ENCODE measurements around the gene FLT3LG. TPM values are rescaled to one million over a fixed set of nuclear protein-coding genes. Genes with fewer than 3 reads are reported as not detected.
A peak's percentile ranks its signal among the peaks of the same experiment; 100 is the strongest.

FLT3LG gene
- total and polyA plus RNA-seq, 2 of the 8 experiments (the other 6 are each of a cell fraction or from before 2014, with no cell fraction given) = 1.6 to 3.2 TPM

GRCh38 chr19:49474542-49474924 is 518 bp downstream of the FLT3LG start:
- no peak overlapping the region for H2AK5ac ChIP-seq (ENCODE audit: low read depth, low read length)
- no peak overlapping the region for H3K14ac ChIP-seq (ENCODE audit: insufficient read length)
- H3K79me2 ChIP-seq (ENCODE audit: control insufficient read depth in 1 of 2, insufficient read depth in 2 of 2, low read length in 2 of 2) = no peaks in the 10 kb centered on the region
- H2BK5ac ChIP-seq (ENCODE audit: low read depth, low read length) = no peak overlapping the region
- H4K8ac ChIP-seq (ENCODE audit: extremely low read depth, insufficient read depth, low read length) = no peak overlapping the region
- no peak overlapping the region for H2BK20ac ChIP-seq (ENCODE audit: low read length)
- DNase-seq (ENCODE audit: low read depth in 1 of 2, low spot score in 2 of 2) (no peak), FAIRE-seq (no peak)
- H3K18ac ChIP-seq (ENCODE audit: extremely low read depth, low read length) = peak overlapping the region; percentile 32; the same call in 1 of the 2 replicates
- no peak overlapping the region for H3K23ac ChIP-seq (ENCODE audit: insufficient read length)
- no peaks in the 10 kb centered on the region; a peak in 1 of 4 replicates for H3K9me3 ChIP-seq (ENCODE audit: insufficient read depth in 2 of 2, low read depth in 1 of 2, low read length in 1 of 2)
- H3K27me3 ChIP-seq (replicated peaks in 1 of 4; ENCODE audit: control insufficient read depth in 3 of 4, extremely low read depth in 1 of 4, insufficient read depth in 3 of 4, low read length in 3 of 4) = peaks cover 0 to 5% (median 0%) of the 10 kb centered on the region in 4 experiments; a peak in 4 of 7 replicates
- peak overlapping the region; percentile 81; the same call in 1 of the 2 replicates for H2BK15ac ChIP-seq (ENCODE audit: low read length)
- no peaks in the 10 kb centered on the region for H4K20me1 ChIP-seq (replicated peaks in 1 of 2; ENCODE audit: control insufficient read depth in 1 of 2, insufficient read depth in 2 of 2, low read length in 2 of 2)
- H3K79me1 ChIP-seq (ENCODE audit: low read depth, low read length) = no peaks in the 10 kb centered on the region
- no peak overlapping the region for H3K4ac ChIP-seq (replicated peaks; ENCODE audit: insufficient read length, low read depth, low read length)
- H2AFZ ChIP-seq (ENCODE audit: low read length) = no peak overlapping the region
- 0 out of 2 replicates have a peak overlapping the region, but pooled peaks have one; percentile 27 for H2BK12ac ChIP-seq (ENCODE audit: low read depth, low read length)
- ChIA-PET POLR2A (ENCODE audit: partially characterized antibody) (interaction anchor here (4.7 to 6.8 kb wide), 2 partner anchors 19 to 22 kb away, joined by 29 to 50 read pairs; partner anchors contain the start of genes ALDH16A1, PIH1D1 and RPS11), CTCF (ENCODE audit: partially characterized antibody) (interaction anchor here (0.6 to 4.7 kb wide), 6 partner anchors 8 to 96 kb away, joined by 3 to 22 read pairs (median 5); no protein-coding TSS in a partner anchor)
- no peak overlapping the region for H2BK120ac ChIP-seq (replicated peaks; ENCODE audit: low read depth, low read length)
- H3K56ac ChIP-seq (replicated peaks; ENCODE audit: insufficient read length, low read depth, low read length) = no peak overlapping the region
- H3K9ac ChIP-seq (replicated peaks in 1 of 4; ENCODE audit: extremely low read depth in 1 of 4, low read depth in 3 of 4, low read length in 3 of 4) = no peak overlapping the region
- H4K91ac ChIP-seq (replicated peaks; ENCODE audit: insufficient read length, low read length) = no peak overlapping the region
- H4K5ac ChIP-seq (ENCODE audit: insufficient read length, low read depth, low read length) = no peak overlapping the region
- peak overlapping the region; percentile 9 to 48; a peak in 2 of 4 replicates for H3K4me2 ChIP-seq (ENCODE audit: insufficient read depth in 1 of 2, low read depth in 2 of 2, low read length in 2 of 2)
- peak overlapping the region in 1 of 4 experiments; percentile 58; a peak in 1 of 8 replicates for H3K4me3 ChIP-seq (ENCODE audit: extremely low read depth in 1 of 4, insufficient read depth in 2 of 4, low read depth in 3 of 4, low read length in 4 of 4)
- H3K4me1 ChIP-seq (replicated peaks in 1 of 4; ENCODE audit: control insufficient read depth in 3 of 4, insufficient read depth in 4 of 4, low read length in 3 of 4) = 0 out of 7 replicates have a peak, but pooled peaks cover 0 to 5% (median 0%) of the 10 kb centered on the region in 4 experiments
- H3K27ac ChIP-seq (ENCODE audit: low read depth, low read length) = no peak overlapping the region
- WGBS, 2 experiments (ENCODE audit: extremely low coverage in 1 of 2, insufficient coverage in 1 of 2, insufficient read length in 1 of 2, insufficient replicate concordance in 2 of 2, low coverage in 1 of 2, low lambda C conversion rate in 2 of 2, missing lambda C conversion rate in 1 of 2) = 80% methylated on average over 6 of the region's 11 CpGs; no CpG with 5 or more reads in 1 of the 2 experiments
- peaks cover 0 to 2% (median 0%) of the 10 kb centered on the region in 4 experiments; a peak in 2 of 8 replicates for H3K36me3 ChIP-seq (ENCODE audit: control insufficient read depth in 2 of 4, insufficient read depth in 4 of 4, low read length in 3 of 4)
- H3K23me2 ChIP-seq (ENCODE audit: low read depth, low read length) = no peaks in the 10 kb centered on the region; the same call in 1 of the 2 replicates
- TF ChIP-seq CHD1 (IDR thresholded peaks at IDR 0.05; ENCODE audit: low read depth, low read length) (no peak), POLR2A (IDR thresholded peaks at IDR 0.05; ENCODE audit: control extremely low read depth in 1 of 2, low read depth in 2 of 2, low read length in 2 of 2) (no peak), TBP (IDR thresholded peaks at IDR 0.05; ENCODE audit: low read depth, low read length) (no peak), KDM1A (IDR thresholded peaks at IDR 0.05; ENCODE audit: borderline replicate concordance, low read length) (no peak), SAP30 (IDR thresholded peaks at IDR 0.05; ENCODE audit: insufficient read depth, insufficient replicate concordance, low read length) (no peak), SIRT6 (IDR thresholded peaks at IDR 0.05; ENCODE audit: low read length) (no peak), BACH1 (IDR thresholded peaks at IDR 0.05; ENCODE audit: low read length) (no peak), SP1 (IDR thresholded peaks at IDR 0.05; ENCODE audit: low read depth, low read length) (no peak), USF2 (IDR thresholded peaks at IDR 0.05; ENCODE audit: low read length) (no peak), CBX5 (IDR thresholded peaks at IDR 0.05; ENCODE audit: low read depth, low read length) (no peak), SRF (IDR thresholded peaks at IDR 0.05; ENCODE audit: low read depth, low read length) (no peak), CTBP2 (IDR thresholded peaks at IDR 0.05; ENCODE audit: borderline replicate concordance, insufficient read depth, insufficient read length, low read length) (no peak), TAF7 (optimal IDR thresholded peaks at IDR 0.05; ENCODE audit: borderline replicate concordance, low read depth, low read length) (no peak)

Data from H1 (cell line).